ENCODE data around the gene STYX.
A peak's percentile ranks its signal among the peaks of the same experiment; 100 is the strongest.

The STYX gene

DNA sequence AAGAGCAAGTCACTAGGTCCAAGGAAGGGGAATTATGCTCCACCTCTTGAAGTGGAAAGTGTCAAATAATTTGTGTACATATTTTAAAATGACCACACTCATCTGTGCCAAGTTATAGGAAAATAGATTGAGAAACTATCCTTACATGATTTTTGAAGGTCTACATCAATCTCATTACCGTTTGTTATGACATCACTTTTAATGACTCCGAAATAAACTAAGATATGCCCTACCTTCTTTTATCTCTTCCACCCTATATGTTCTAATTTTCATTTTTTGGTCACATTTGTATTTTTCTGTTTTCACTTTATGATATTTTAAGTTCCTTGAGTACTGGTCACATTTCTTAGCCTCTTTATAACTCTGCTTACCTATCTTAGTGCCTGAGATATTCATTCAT is 26.3 kb upstream of the STYX start:
- Histone ChIP-seq H3K27me3 (ENCODE audit: insufficient read depth, low read length, poor library complexity, severe bottlenecking) (no peaks in the 10 kb centered on the region), H3K9me2 (replicated peaks; ENCODE audit: low read depth, low read length) (no peaks in the 10 kb centered on the region), H3K9me3 (ENCODE audit: insufficient read depth, low read depth, low read length) (no peaks in the 10 kb centered on the region), H3K4me2 (ENCODE audit: low read depth, low read length, poor library complexity, severe bottlenecking) (no peak overlapping the region), H3F3A (ENCODE audit: low read depth) (no peaks in the 10 kb centered on the region), H2AFZ (ENCODE audit: low read length) (no peak overlapping the region), H3K9ac (ENCODE audit: low read depth, low read length, poor library complexity, severe bottlenecking) (no peak overlapping the region), H3K79me2 (ENCODE audit: insufficient read depth, low read length) (peaks cover 17% of the 10 kb centered on the region), H3K4me3 (ENCODE audit: low read length, poor library complexity, severe bottlenecking) (no peak overlapping the region), H3K4me1 (ENCODE audit: insufficient read depth, low read length, poor library complexity, severe bottlenecking) (peaks cover 15% of the 10 kb centered on the region), H4K20me1 (ENCODE audit: insufficient read depth, low read length, poor library complexity, severe bottlenecking) (peaks cover 15% of the 10 kb centered on the region), H3K36me3 (ENCODE audit: insufficient read depth, low read length) (no peaks in the 10 kb centered on the region)
- TF ChIP-seq, protein P1, sequence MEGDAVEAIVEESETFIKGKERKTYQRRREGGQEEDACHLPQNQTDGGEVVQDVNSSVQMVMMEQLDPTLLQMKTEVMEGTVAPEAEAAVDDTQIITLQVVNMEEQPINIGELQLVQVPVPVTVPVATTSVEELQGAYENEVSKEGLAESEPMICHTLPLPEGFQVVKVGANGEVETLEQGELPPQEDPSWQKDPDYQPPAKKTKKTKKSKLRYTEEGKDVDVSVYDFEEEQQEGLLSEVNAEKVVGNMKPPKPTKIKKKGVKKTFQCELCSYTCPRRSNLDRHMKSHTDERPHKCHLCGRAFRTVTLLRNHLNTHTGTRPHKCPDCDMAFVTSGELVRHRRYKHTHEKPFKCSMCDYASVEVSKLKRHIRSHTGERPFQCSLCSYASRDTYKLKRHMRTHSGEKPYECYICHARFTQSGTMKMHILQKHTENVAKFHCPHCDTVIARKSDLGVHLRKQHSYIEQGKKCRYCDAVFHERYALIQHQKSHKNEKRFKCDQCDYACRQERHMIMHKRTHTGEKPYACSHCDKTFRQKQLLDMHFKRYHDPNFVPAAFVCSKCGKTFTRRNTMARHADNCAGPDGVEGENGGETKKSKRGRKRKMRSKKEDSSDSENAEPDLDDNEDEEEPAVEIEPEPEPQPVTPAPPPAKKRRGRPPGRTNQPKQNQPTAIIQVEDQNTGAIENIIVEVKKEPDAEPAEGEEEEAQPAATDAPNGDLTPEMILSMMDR (conservative IDR thresholded peaks at IDR 0.05; ENCODE audit: low read length) = no peak
- TF ChIP-seq EZH2phosphoT487 (IDR thresholded peaks at IDR 0.05; ENCODE audit: borderline replicate concordance) = no peak

DNA sequence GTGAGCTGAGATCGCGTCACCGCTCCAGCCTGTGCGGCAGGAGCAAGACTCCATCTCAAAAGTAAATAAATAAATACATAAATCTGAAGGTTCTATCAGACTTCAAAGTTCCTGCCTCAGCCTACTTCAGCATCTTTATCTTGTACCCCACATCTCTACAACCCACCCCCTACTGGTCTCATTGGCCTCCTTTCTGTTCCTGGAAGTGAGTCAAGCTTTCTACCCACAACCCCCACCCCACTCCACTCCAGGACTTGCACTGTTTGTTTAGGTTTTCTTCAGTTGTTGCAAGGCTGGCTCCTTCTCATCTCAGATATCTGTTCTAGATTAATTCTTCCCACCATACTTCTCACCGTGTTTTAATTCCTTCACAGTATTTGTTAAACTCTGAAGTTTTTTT is 23.7 kb upstream of the STYX start:
- Histone ChIP-seq H3K4me2 (ENCODE audit: low read depth, low read length, poor library complexity, severe bottlenecking) (peak overlapping the region; percentile 88), H2AFZ (ENCODE audit: low read length) (peak overlapping the region; percentile 71; the same call in 1 of the 2 replicates), H3K79me2 (ENCODE audit: insufficient read depth, low read length) (peaks cover 43% of the 10 kb centered on the region), H4K20me1 (ENCODE audit: insufficient read depth, low read length, poor library complexity, severe bottlenecking) (peaks cover 39% of the 10 kb centered on the region), H3K9me2 (replicated peaks; ENCODE audit: low read depth, low read length) (no peaks in the 10 kb centered on the region), H3K9me3 (ENCODE audit: insufficient read depth, low read depth, low read length) (no peaks in the 10 kb centered on the region), H3K27me3 (ENCODE audit: insufficient read depth, low read length, poor library complexity, severe bottlenecking) (no peaks in the 10 kb centered on the region), H3K4me3 (ENCODE audit: low read length, poor library complexity, severe bottlenecking) (peak overlapping the region; percentile 89), H3K9ac (ENCODE audit: low read depth, low read length, poor library complexity, severe bottlenecking) (peak overlapping the region; percentile 86), H3K36me3 (ENCODE audit: insufficient read depth, low read length) (peaks cover 13% of the 10 kb centered on the region), H3K4me1 (ENCODE audit: insufficient read depth, low read length, poor library complexity, severe bottlenecking) (peaks cover 41% of the 10 kb centered on the region), H3F3A (ENCODE audit: low read depth) (no peaks in the 10 kb centered on the region)
- TF ChIP-seq EZH2phosphoT487 (IDR thresholded peaks at IDR 0.05; ENCODE audit: borderline replicate concordance) = no peak
- TF ChIP-seq, protein P1 (conservative IDR thresholded peaks at IDR 0.05; ENCODE audit: low read length) = peak; percentile 15; the same call in 1 of the 2 replicates

DNA sequence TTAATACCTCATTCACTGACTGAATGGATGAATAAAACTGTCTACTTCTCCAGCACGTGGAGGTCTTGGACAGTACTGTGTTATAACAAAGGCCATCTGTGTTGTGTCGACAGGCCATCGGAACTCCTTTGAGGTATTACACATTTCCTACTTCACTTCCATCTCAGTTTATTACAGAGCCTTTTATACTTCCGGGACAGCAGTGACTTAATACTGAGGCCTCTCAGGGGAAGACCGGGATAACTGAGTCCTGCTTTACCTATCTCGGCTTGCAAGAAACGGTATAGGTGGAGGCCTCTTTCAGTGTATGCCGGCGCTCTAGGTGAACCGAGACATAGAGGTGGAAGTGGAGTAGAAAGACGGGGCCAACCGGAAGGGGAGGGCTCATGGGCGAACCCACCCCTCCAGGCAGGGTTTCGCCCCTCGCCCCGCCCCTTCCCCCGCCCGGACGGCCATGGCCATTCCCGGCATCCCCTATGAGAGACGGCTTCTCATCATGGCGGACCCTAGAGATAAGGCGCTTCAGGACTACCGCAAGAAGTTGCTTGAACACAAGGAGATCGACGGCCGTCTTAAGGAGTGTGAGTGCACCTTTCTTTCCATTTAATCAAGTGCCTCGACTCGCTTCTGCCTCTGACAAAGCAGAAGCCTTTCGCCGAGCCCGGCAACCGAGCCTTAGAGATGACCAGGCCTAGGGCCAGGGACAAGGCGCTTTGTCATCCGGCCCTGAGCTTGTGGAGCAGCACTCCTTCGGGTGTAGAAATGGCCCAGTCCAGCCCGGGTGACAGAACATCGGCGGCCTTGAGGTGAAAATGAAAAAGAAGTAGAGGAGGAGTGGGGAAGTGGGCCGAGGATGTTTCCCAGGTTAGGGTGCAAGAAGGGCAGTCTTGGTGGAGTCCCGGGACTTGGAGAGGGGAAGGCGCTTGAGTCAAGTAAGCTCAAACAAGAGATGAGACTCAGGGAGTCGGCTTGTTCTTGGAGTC is 23.0 kb upstream of the STYX start, which contains the start of gene PSMC6:
PSMC6 (plus strand) TSS at position 477 of the 983 bp plus-strand sequence; CDS start at position 497, 20 bp downstream.
- Histone ChIP-seq H3K27me3 (ENCODE audit: insufficient read depth, low read length, poor library complexity, severe bottlenecking) (no peaks in the 10 kb centered on the region), H3K9me2 (replicated peaks; ENCODE audit: low read depth, low read length) (no peaks in the 10 kb centered on the region), H3K9ac (ENCODE audit: low read depth, low read length, poor library complexity, severe bottlenecking) (peak within 1 kb of the TSS; percentile 86), H3K36me3 (ENCODE audit: insufficient read depth, low read length) (peaks cover 20% of the 10 kb centered on the region), H3K4me2 (ENCODE audit: low read depth, low read length, poor library complexity, severe bottlenecking) (peak within 1 kb of the TSS; percentile 89), H3F3A (ENCODE audit: low read depth) (no peaks in the 10 kb centered on the region), H4K20me1 (ENCODE audit: insufficient read depth, low read length, poor library complexity, severe bottlenecking) (peaks cover 45% of the 10 kb centered on the region), H3K4me3 (ENCODE audit: low read length, poor library complexity, severe bottlenecking) (peak within 1 kb of the TSS; percentile 89), H3K4me1 (ENCODE audit: insufficient read depth, low read length, poor library complexity, severe bottlenecking) (peaks cover 45% of the 10 kb centered on the region), H3K79me2 (ENCODE audit: insufficient read depth, low read length) (peaks cover 50% of the 10 kb centered on the region), H2AFZ (ENCODE audit: low read length) (peak within 1 kb of the TSS; percentile 85), H3K9me3 (ENCODE audit: insufficient read depth, low read depth, low read length) (no peaks in the 10 kb centered on the region)
- TF ChIP-seq, protein P1 (conservative IDR thresholded peaks at IDR 0.05; ENCODE audit: low read length) = no peak
- no peak for TF ChIP-seq EZH2phosphoT487 (IDR thresholded peaks at IDR 0.05; ENCODE audit: borderline replicate concordance)
